ENCODE results near the gene MCCC2.
"Not testable (repeated sequence)": the region's sequence is repeated elsewhere in the genome, so short reads cannot be mapped to it uniquely, and the experiment has no call there.

GRCh38 chr5:71664615-71665014 lies 77.5 kb downstream of the MCCC2 start:
- not testable (repeated sequence) for TF ChIP-seq CTCF, POLR2AphosphoS5, POLR2A, EP300 (IDR thresholded peaks at IDR 0.05)
